HTERT RPE-1 (cell line): Measurements from ENCODE around the gene ZNF701.

ENCODE experiments used
- in situ Hi-C: fragments of 300-500 bp; cut with MboI; formaldehyde crosslinking; loops from 4 replicates; pipeline ENCODE4 v1.14.3; 2020; ENCODE audit warnings: low sequenced_read_pairs

The ZNF701 gene

GRCh38 chr19:52635786-52636570 is 65.9 kb downstream of the ZNF701 start:
- in situ Hi-C loops = no loop called here
